ENCODE measurements around the gene LOXL4. TPM values are rescaled to one million over a fixed set of nuclear protein-coding genes. Genes with fewer than 3 reads are reported as not detected.

The LOXL4 gene
- polyA plus RNA-seq, 4 donors: 0.27 to 4.2 (median 0.72) TPM; not detected in 1

- H3K27ac ChIP-seq (ENCODE audit: low read depth in 1 of 3, low read length in 2 of 3): no peak overlapping the region
- no peak overlapping the region for H3K4me3 ChIP-seq (ENCODE audit: low read depth in 1 of 3, low read length in 3 of 3)
- no peak for FAIRE-seq
- no peaks in the 10 kb centered on the region for H3K4me1 ChIP-seq (ENCODE audit: control insufficient read depth in 3 of 3, insufficient read depth in 2 of 3, low read depth in 1 of 3, low read length in 2 of 3)
- no peak for DNase-seq
- H3K36me3 ChIP-seq (ENCODE audit: control insufficient read depth in 3 of 3, insufficient read depth in 2 of 3, low read depth in 1 of 3, low read length in 3 of 3): peaks cover 0 to 3% (median 2%) of the 10 kb centered on the region in 3 donors
- peaks cover 0 to 4% of the 10 kb centered on the region in 2 donors for H3K9me3 ChIP-seq (ENCODE audit: control insufficient read depth in 2 of 2, insufficient read depth in 1 of 2, low read depth in 1 of 2, low read length in 1 of 2)
- no peaks in the 10 kb centered on the region for H3K27me3 ChIP-seq (ENCODE audit: control insufficient read depth in 3 of 3, insufficient read depth in 3 of 3, low read length in 3 of 3)
- 91 to 96% (median 94%) methylated on average over 1 of the region's 1 CpG for WGBS, 3 donors
Observed at GRCh38 chr10:98224996-98225395, 43.0 kb downstream of the LOXL4 start.

GRCh38 chr10:98224509-98224908 lies 43.5 kb downstream of the LOXL4 start:
- WGBS, 3 donors: 72 to 79% (median 78%) methylated on average over 2 of the region's 2 CpGs
- DNase-seq (no peak), FAIRE-seq (no peak)
- no peaks in the 10 kb centered on the region for H3K27me3 ChIP-seq (ENCODE audit: control insufficient read depth in 3 of 3, insufficient read depth in 3 of 3, low read length in 3 of 3)
- H3K36me3 ChIP-seq (ENCODE audit: control insufficient read depth in 3 of 3, insufficient read depth in 2 of 3, low read depth in 1 of 3, low read length in 3 of 3): peaks cover 0 to 3% (median 2%) of the 10 kb centered on the region in 3 donors
- H3K27ac ChIP-seq (ENCODE audit: low read depth in 1 of 3, low read length in 2 of 3): no peak overlapping the region
- H3K4me1 ChIP-seq (ENCODE audit: control insufficient read depth in 3 of 3, insufficient read depth in 2 of 3, low read depth in 1 of 3, low read length in 2 of 3): no peaks in the 10 kb centered on the region
- H3K4me3 ChIP-seq (ENCODE audit: low read depth in 1 of 3, low read length in 3 of 3): no peak overlapping the region
- H3K9me3 ChIP-seq (ENCODE audit: control insufficient read depth in 2 of 2, insufficient read depth in 1 of 2, low read depth in 1 of 2, low read length in 1 of 2): peaks cover 0 to 4% of the 10 kb centered on the region in 2 donors

GRCh38 chr10:98223874-98224273 lies 44.1 kb downstream of the LOXL4 start:
- Histone ChIP-seq H3K27ac (ENCODE audit: low read depth in 1 of 3, low read length in 2 of 3) (no peak overlapping the region), H3K4me1 (ENCODE audit: control insufficient read depth in 3 of 3, insufficient read depth in 2 of 3, low read depth in 1 of 3, low read length in 2 of 3) (no peaks in the 10 kb centered on the region), H3K27me3 (ENCODE audit: control insufficient read depth in 3 of 3, insufficient read depth in 3 of 3, low read length in 3 of 3) (no peaks in the 10 kb centered on the region), H3K9me3 (ENCODE audit: control insufficient read depth in 2 of 2, insufficient read depth in 1 of 2, low read depth in 1 of 2, low read length in 1 of 2) (peaks cover 0 to 7% of the 10 kb centered on the region in 2 donors), H3K4me3 (ENCODE audit: low read depth in 1 of 3, low read length in 3 of 3) (no peak overlapping the region), H3K36me3 (ENCODE audit: control insufficient read depth in 3 of 3, insufficient read depth in 2 of 3, low read depth in 1 of 3, low read length in 3 of 3) (peaks cover 0 to 3% (median 2%) of the 10 kb centered on the region in 3 donors)
- 97% methylated on average over 6 of the region's 6 CpGs for WGBS, 3 donors
- no peak for DNase-seq
- FAIRE-seq: no peak

- WGBS, 3 donors: 69 to 90% (median 76%) methylated on average over 1 of the region's 1 CpG
- peaks cover 0 to 7% (median 0%) of the 10 kb centered on the region in 3 donors for H3K36me3 ChIP-seq (ENCODE audit: control insufficient read depth in 3 of 3, insufficient read depth in 2 of 3, low read depth in 1 of 3, low read length in 3 of 3)
Observed at GRCh38 chr10:98217801-98218200, 50.2 kb downstream of the LOXL4 start.

GRCh38 chr10:98215373-98215772 lies 52.6 kb downstream of the LOXL4 start:
- H3K4me3 ChIP-seq (ENCODE audit: low read depth in 1 of 3, low read length in 3 of 3): no peak overlapping the region
- no peaks in the 10 kb centered on the region for H3K4me1 ChIP-seq (ENCODE audit: control insufficient read depth in 3 of 3, insufficient read depth in 2 of 3, low read depth in 1 of 3, low read length in 2 of 3)
- DNase-seq: no peak
- H3K27me3 ChIP-seq (ENCODE audit: control insufficient read depth in 3 of 3, insufficient read depth in 3 of 3, low read length in 3 of 3): no peaks in the 10 kb centered on the region
- no peak for FAIRE-seq
- peaks cover 0 to 7% (median 0%) of the 10 kb centered on the region in 3 donors for H3K36me3 ChIP-seq (ENCODE audit: control insufficient read depth in 3 of 3, insufficient read depth in 2 of 3, low read depth in 1 of 3, low read length in 3 of 3)
- no peak overlapping the region for H3K27ac ChIP-seq (ENCODE audit: low read depth in 1 of 3, low read length in 2 of 3)
- 91 to 96% (median 95%) methylated on average over 2 of the region's 2 CpGs for WGBS, 3 donors
- H3K9me3 ChIP-seq (ENCODE audit: control insufficient read depth in 2 of 2, insufficient read depth in 1 of 2, low read depth in 1 of 2, low read length in 1 of 2): peaks cover 0 to 11% of the 10 kb centered on the region in 2 donors

More at GRCh38 chr10:98217801-98218200, 50.2 kb downstream of the LOXL4 start:
- Histone ChIP-seq H3K4me3 (ENCODE audit: low read depth in 1 of 3, low read length in 3 of 3) (no peak overlapping the region), H3K9me3 (ENCODE audit: control insufficient read depth in 2 of 2, insufficient read depth in 1 of 2, low read depth in 1 of 2, low read length in 1 of 2) (peaks cover 0 to 11% of the 10 kb centered on the region in 2 donors), H3K27ac (ENCODE audit: low read depth in 1 of 3, low read length in 2 of 3) (no peak overlapping the region), H3K4me1 (ENCODE audit: control insufficient read depth in 3 of 3, insufficient read depth in 2 of 3, low read depth in 1 of 3, low read length in 2 of 3) (no peaks in the 10 kb centered on the region), H3K27me3 (ENCODE audit: control insufficient read depth in 3 of 3, insufficient read depth in 3 of 3, low read length in 3 of 3) (no peaks in the 10 kb centered on the region)
- DNase-seq (no peak), FAIRE-seq (no peak)

- Histone ChIP-seq H3K27me3 (ENCODE audit: control insufficient read depth in 3 of 3, insufficient read depth in 3 of 3, low read length in 3 of 3) (no peaks in the 10 kb centered on the region), H3K27ac (ENCODE audit: low read depth in 1 of 3, low read length in 2 of 3) (no peak overlapping the region), H3K4me3 (ENCODE audit: low read depth in 1 of 3, low read length in 3 of 3) (no peak overlapping the region), H3K4me1 (ENCODE audit: control insufficient read depth in 3 of 3, insufficient read depth in 2 of 3, low read depth in 1 of 3, low read length in 2 of 3) (no peaks in the 10 kb centered on the region), H3K9me3 (ENCODE audit: control insufficient read depth in 2 of 2, insufficient read depth in 1 of 2, low read depth in 1 of 2, low read length in 1 of 2) (peaks cover 0 to 7% of the 10 kb centered on the region in 2 donors), H3K36me3 (ENCODE audit: control insufficient read depth in 3 of 3, insufficient read depth in 2 of 3, low read depth in 1 of 3, low read length in 3 of 3) (peaks cover 0 to 7% (median 0%) of the 10 kb centered on the region in 3 donors)
- DNase-seq: no peak
- WGBS, 3 donors: 94 to 100% (median 97%) methylated on average over 1 of the region's 1 CpG
- no peak for FAIRE-seq
Observed at GRCh38 chr10:98213740-98214139, 54.3 kb downstream of the LOXL4 start.

GRCh38 chr10:98212196-98212595 lies 55.8 kb downstream of the LOXL4 start:
- Histone ChIP-seq H3K4me1 (ENCODE audit: control insufficient read depth in 3 of 3, insufficient read depth in 2 of 3, low read depth in 1 of 3, low read length in 2 of 3) (no peaks in the 10 kb centered on the region), H3K27ac (ENCODE audit: low read depth in 1 of 3, low read length in 2 of 3) (no peak overlapping the region), H3K4me3 (ENCODE audit: low read depth in 1 of 3, low read length in 3 of 3) (no peak overlapping the region), H3K36me3 (ENCODE audit: control insufficient read depth in 3 of 3, insufficient read depth in 2 of 3, low read depth in 1 of 3, low read length in 3 of 3) (peaks cover 0 to 10% (median 4%) of the 10 kb centered on the region in 3 donors), H3K27me3 (ENCODE audit: control insufficient read depth in 3 of 3, insufficient read depth in 3 of 3, low read length in 3 of 3) (no peaks in the 10 kb centered on the region), H3K9me3 (ENCODE audit: control insufficient read depth in 2 of 2, insufficient read depth in 1 of 2, low read depth in 1 of 2, low read length in 1 of 2) (peaks cover 0 to 6% of the 10 kb centered on the region in 2 donors)
- peak in 1 of 2 donors; percentile 3 for DNase-seq
- WGBS, 3 donors: 84 to 91% (median 86%) methylated on average over 1 of the region's 1 CpG
- FAIRE-seq: no peak

- Histone ChIP-seq H3K27ac (ENCODE audit: low read depth in 1 of 3, low read length in 2 of 3) (no peak overlapping the region), H3K9me3 (ENCODE audit: control insufficient read depth in 2 of 2, insufficient read depth in 1 of 2, low read depth in 1 of 2, low read length in 1 of 2) (no peaks in the 10 kb centered on the region), H3K4me3 (ENCODE audit: low read depth in 1 of 3, low read length in 3 of 3) (no peak overlapping the region), H3K27me3 (ENCODE audit: control insufficient read depth in 3 of 3, insufficient read depth in 3 of 3, low read length in 3 of 3) (no peaks in the 10 kb centered on the region), H3K4me1 (ENCODE audit: control insufficient read depth in 3 of 3, insufficient read depth in 2 of 3, low read depth in 1 of 3, low read length in 2 of 3) (no peaks in the 10 kb centered on the region), H3K36me3 (ENCODE audit: control insufficient read depth in 3 of 3, insufficient read depth in 2 of 3, low read depth in 1 of 3, low read length in 3 of 3) (peaks cover 0 to 4% (median 3%) of the 10 kb centered on the region in 3 donors)
- DNase-seq (peak; percentile 22 to 59), FAIRE-seq (no peak)
- WGBS, 3 donors: 46 to 67% (median 51%) methylated on average over 4 of the region's 4 CpGs
Observed at GRCh38 chr10:98209441-98209840, 58.6 kb downstream of the LOXL4 start.

- FAIRE-seq: no peak
- 83 to 93% (median 90%) methylated on average over 2 of the region's 2 CpGs for WGBS, 3 donors
- no peak overlapping the region for H3K4me3 ChIP-seq (ENCODE audit: low read depth in 1 of 3, low read length in 3 of 3)
Observed at GRCh38 chr10:98208925-98209324, 59.1 kb downstream of the LOXL4 start.

More at GRCh38 chr10:98208925-98209324, 59.1 kb downstream of the LOXL4 start:
- no peak for DNase-seq
- Histone ChIP-seq H3K27ac (ENCODE audit: low read depth in 1 of 3, low read length in 2 of 3) (no peak overlapping the region), H3K4me1 (ENCODE audit: control insufficient read depth in 3 of 3, insufficient read depth in 2 of 3, low read depth in 1 of 3, low read length in 2 of 3) (no peaks in the 10 kb centered on the region), H3K9me3 (ENCODE audit: control insufficient read depth in 2 of 2, insufficient read depth in 1 of 2, low read depth in 1 of 2, low read length in 1 of 2) (no peaks in the 10 kb centered on the region), H3K36me3 (ENCODE audit: control insufficient read depth in 3 of 3, insufficient read depth in 2 of 3, low read depth in 1 of 3, low read length in 3 of 3) (peaks cover 0 to 4% (median 3%) of the 10 kb centered on the region in 3 donors), H3K27me3 (ENCODE audit: control insufficient read depth in 3 of 3, insufficient read depth in 3 of 3, low read length in 3 of 3) (no peaks in the 10 kb centered on the region)

Data from small intestine (tissue), 7 donors.